ENCODE data around the gene NDUFS7. TPM values are rescaled to one million over a fixed set of nuclear protein-coding genes. Genes with fewer than 3 reads are reported as not detected.

Gene NDUFS7
- polyA plus RNA-seq, 2 of the 4 experiments (the other 2 are of a cell fraction): 19.3 to 68.9 TPM

DNA sequence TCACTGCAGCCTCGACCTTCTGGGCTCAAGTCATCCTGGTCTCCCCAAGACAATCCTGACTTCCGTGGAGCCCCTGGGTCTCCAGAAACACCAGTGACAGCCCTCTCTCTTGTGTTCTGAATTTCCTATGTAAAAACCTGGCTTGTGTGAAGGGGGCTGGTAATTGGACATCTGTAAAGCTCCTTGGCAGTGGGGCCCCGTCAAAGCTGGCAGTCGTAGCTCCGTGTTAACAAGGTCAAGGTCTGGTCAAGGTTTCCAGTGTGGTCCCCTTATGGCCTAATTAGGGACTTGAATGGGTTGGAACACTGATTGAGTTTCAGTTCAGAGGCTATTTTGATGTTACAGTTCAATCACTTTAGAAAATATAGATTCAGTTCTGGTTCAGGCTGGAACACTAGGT is 32.8 kb upstream of the NDUFS7 start:
- DNase-seq (ENCODE audit: low read depth in 1 of 2, low spot score in 1 of 2) (no peak), FAIRE-seq (no peak), ATAC-seq (no peak)
- 69% methylated on average over 5 of the region's 5 CpGs for WGBS (ENCODE audit: missing lambda C conversion rate)
- H3K27ac ChIP-seq: no peak overlapping the region
- H3K4me2 ChIP-seq: no peak overlapping the region
- ChIA-PET CTCF (no interaction called here), POLR2A (no interaction called here)
- H3K4me3 ChIP-seq: no peak overlapping the region
- H3K9me3 ChIP-seq: no peaks in the 10 kb centered on the region
- peaks cover 7% of the 10 kb centered on the region for H3K4me1 ChIP-seq
- TF ChIP-seq MAFK (IDR thresholded peaks at IDR 0.05; ENCODE audit: partially characterized antibody) (no peak), EP300 (IDR thresholded peaks at IDR 0.05) (no peak), PHF8 (IDR thresholded peaks at IDR 0.05; ENCODE audit: borderline replicate concordance, low read depth) (no peak), HOXB13 (CRISPR knock-in tag; IDR thresholded peaks at IDR 0.05; ENCODE audit: low read depth) (no peak), RAD21 (conservative IDR thresholded peaks at IDR 0.05 in 1 of 2, IDR thresholded peaks at IDR 0.05 in 1 of 2) (no peak), HEYL (CRISPR knock-in tag; IDR thresholded peaks at IDR 0.05) (no peak), SREBF2 (IDR thresholded peaks at IDR 0.05) (no peak), ZFP36 (IDR thresholded peaks at IDR 0.05; ENCODE audit: borderline replicate concordance, partially characterized antibody) (no peak), RFX5 (IDR thresholded peaks at IDR 0.05) (no peak), BHLHE40 (IDR thresholded peaks at IDR 0.05; ENCODE audit: low read depth, low read length) (no peak), SMC3 (IDR thresholded peaks at IDR 0.05) (no peak), MYC (IDR thresholded peaks at IDR 0.05; ENCODE audit: borderline replicate concordance, low read length) (no peak)
- TF ChIP-seq, protein P1, sequence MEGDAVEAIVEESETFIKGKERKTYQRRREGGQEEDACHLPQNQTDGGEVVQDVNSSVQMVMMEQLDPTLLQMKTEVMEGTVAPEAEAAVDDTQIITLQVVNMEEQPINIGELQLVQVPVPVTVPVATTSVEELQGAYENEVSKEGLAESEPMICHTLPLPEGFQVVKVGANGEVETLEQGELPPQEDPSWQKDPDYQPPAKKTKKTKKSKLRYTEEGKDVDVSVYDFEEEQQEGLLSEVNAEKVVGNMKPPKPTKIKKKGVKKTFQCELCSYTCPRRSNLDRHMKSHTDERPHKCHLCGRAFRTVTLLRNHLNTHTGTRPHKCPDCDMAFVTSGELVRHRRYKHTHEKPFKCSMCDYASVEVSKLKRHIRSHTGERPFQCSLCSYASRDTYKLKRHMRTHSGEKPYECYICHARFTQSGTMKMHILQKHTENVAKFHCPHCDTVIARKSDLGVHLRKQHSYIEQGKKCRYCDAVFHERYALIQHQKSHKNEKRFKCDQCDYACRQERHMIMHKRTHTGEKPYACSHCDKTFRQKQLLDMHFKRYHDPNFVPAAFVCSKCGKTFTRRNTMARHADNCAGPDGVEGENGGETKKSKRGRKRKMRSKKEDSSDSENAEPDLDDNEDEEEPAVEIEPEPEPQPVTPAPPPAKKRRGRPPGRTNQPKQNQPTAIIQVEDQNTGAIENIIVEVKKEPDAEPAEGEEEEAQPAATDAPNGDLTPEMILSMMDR (IDR thresholded peaks at IDR 0.05): no peak
- TF ChIP-seq, protein P2, sequence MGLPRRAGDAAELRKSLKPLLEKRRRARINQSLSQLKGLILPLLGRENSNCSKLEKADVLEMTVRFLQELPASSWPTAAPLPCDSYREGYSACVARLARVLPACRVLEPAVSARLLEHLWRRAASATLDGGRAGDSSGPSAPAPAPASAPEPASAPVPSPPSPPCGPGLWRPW (IDR thresholded peaks at IDR 0.05): no peak
- TF ChIP-seq, protein P3, sequence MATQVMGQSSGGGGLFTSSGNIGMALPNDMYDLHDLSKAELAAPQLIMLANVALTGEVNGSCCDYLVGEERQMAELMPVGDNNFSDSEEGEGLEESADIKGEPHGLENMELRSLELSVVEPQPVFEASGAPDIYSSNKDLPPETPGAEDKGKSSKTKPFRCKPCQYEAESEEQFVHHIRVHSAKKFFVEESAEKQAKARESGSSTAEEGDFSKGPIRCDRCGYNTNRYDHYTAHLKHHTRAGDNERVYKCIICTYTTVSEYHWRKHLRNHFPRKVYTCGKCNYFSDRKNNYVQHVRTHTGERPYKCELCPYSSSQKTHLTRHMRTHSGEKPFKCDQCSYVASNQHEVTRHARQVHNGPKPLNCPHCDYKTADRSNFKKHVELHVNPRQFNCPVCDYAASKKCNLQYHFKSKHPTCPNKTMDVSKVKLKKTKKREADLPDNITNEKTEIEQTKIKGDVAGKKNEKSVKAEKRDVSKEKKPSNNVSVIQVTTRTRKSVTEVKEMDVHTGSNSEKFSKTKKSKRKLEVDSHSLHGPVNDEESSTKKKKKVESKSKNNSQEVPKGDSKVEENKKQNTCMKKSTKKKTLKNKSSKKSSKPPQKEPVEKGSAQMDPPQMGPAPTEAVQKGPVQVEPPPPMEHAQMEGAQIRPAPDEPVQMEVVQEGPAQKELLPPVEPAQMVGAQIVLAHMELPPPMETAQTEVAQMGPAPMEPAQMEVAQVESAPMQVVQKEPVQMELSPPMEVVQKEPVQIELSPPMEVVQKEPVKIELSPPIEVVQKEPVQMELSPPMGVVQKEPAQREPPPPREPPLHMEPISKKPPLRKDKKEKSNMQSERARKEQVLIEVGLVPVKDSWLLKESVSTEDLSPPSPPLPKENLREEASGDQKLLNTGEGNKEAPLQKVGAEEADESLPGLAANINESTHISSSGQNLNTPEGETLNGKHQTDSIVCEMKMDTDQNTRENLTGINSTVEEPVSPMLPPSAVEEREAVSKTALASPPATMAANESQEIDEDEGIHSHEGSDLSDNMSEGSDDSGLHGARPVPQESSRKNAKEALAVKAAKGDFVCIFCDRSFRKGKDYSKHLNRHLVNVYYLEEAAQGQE (IDR thresholded peaks at IDR 0.05): no peak
- TF ChIP-seq, protein P4, sequence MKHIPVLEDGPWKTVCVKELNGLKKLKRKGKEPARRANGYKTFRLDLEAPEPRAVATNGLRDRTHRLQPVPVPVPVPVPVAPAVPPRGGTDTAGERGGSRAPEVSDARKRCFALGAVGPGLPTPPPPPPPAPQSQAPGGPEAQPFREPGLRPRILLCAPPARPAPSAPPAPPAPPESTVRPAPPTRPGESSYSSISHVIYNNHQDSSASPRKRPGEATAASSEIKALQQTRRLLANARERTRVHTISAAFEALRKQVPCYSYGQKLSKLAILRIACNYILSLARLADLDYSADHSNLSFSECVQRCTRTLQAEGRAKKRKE (CRISPR knock-in tag; IDR thresholded peaks at IDR 0.05; ENCODE audit: low read depth): no peak

DNA sequence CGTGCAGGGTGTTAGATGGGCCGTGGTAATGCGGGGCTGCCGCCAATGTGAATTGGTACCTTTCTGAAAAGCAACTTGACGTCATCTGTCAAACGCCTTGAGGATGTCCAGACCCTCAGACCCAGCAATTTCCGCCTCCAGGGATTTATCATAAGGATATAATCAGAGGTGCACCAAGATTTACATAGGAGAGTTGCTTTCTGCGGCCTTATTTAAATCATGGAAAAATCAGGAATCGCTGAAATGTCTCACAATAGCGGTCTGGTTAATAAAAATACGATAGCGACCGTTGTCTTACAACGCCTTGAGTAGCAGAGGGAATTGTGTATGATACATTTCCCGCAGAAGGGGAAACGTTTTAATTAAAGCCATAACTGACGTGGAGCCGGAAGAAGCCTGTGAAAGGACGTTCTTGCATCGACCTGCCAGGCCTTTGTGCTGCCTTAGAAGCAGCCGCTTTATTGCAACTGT is 32.3 kb upstream of the NDUFS7 start:
- ATAC-seq: no peak
- TF ChIP-seq ZFP36 (IDR thresholded peaks at IDR 0.05; ENCODE audit: borderline replicate concordance, partially characterized antibody) (no peak), HOXB5 (CRISPR knock-in tag; IDR thresholded peaks at IDR 0.05) (no peak), POLR2AphosphoS2 (conservative IDR thresholded peaks at IDR 0.05; ENCODE audit: low read length) (no peak), CBX8 (IDR thresholded peaks at IDR 0.05) (no peak), POLR2A (IDR thresholded peaks at IDR 0.05; ENCODE audit: low read length) (no peak), PHF8 (IDR thresholded peaks at IDR 0.05; ENCODE audit: borderline replicate concordance, low read depth) (no peak), RCOR1 (IDR thresholded peaks at IDR 0.05; ENCODE audit: low read depth, low read length) (no peak), CEBPB (IDR thresholded peaks at IDR 0.05) (no peak)
- TF ChIP-seq, protein P5, sequence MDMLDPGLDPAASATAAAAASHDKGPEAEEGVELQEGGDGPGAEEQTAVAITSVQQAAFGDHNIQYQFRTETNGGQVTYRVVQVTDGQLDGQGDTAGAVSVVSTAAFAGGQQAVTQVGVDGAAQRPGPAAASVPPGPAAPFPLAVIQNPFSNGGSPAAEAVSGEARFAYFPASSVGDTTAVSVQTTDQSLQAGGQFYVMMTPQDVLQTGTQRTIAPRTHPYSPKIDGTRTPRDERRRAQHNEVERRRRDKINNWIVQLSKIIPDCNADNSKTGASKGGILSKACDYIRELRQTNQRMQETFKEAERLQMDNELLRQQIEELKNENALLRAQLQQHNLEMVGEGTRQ (IDR thresholded peaks at IDR 0.05): no peak
- TF ChIP-seq, protein P3 (IDR thresholded peaks at IDR 0.05): no peak
- TF ChIP-seq, protein P6, sequence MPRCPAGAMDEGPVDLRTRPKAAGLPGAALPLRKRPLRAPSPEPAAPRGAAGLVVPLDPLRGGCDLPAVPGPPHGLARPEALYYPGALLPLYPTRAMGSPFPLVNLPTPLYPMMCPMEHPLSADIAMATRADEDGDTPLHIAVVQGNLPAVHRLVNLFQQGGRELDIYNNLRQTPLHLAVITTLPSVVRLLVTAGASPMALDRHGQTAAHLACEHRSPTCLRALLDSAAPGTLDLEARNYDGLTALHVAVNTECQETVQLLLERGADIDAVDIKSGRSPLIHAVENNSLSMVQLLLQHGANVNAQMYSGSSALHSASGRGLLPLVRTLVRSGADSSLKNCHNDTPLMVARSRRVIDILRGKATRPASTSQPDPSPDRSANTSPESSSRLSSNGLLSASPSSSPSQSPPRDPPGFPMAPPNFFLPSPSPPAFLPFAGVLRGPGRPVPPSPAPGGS (IDR thresholded peaks at IDR 0.05): no peak

More for the DNA sequence above, 32.3 kb upstream of the NDUFS7 start:
- DNase-seq (ENCODE audit: low read depth in 1 of 2, low spot score in 1 of 2) (no peak), FAIRE-seq (no peak)
- 87% methylated on average over 21 of the region's 21 CpGs for WGBS (ENCODE audit: missing lambda C conversion rate)
- CTCF ChIA-PET: no interaction called here
- no peak overlapping the region for H3K4me2 ChIP-seq
- H3K4me3 ChIP-seq: no peak overlapping the region
- no peak overlapping the region for H3K27ac ChIP-seq
- H3K9me3 ChIP-seq: no peaks in the 10 kb centered on the region
- H3K4me1 ChIP-seq: peaks cover 12% of the 10 kb centered on the region
- POLR2A ChIA-PET: no interaction called here

Measured in A549 (cell line).